Endometrium (tissue), 2 donors: Measurements from ENCODE around the gene ADARB1.

Source experiments
- FAIRE-seq: peaks from 2 replicates; lab custom pipeline; 2012; peaks lifted over from hg19 to GRCh38; lab: Jason Lieb, UNC
- donor health status: control.
- donor health status: control.

ADARB1 gene

DNA sequence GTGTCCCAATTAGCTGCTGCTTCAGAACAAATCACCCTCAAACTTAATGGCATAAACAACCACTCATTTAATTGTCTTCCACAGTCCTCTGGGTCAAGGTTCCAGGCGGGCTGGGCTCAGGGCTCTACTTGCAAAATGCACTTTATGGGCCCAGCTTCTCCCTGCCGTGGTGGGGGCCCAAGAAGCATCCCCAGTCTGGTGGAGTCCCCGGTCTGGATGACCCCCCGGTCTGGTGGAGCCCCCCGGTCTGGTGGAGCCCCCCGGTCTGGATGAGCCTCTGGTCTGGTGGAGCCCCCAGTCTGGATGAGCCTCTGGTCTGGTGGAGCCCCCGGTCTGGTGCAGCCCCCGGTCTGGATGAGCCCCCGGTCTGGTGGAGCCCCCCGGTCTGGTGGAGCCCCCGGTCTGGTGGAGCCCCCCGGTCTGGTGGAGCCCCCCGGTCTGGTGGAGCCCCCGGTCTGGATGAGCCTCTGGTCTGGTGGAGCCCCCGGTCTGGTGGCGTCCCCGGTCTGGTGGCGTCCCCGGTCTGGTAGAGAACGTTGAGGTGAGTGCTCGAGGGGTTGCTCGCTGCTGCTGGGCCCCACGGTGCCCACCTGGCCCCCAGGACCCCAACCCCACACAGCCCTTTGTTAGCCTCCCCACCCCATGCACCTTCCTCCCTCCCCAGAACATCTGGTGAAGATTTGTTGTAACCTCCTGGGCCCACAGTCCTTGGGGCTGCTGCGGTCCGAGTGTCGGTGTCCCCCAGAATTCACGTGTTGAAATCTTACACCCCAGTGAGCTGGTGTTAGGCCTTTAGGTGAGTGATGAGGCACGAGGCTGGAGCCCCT is 179.5 kb downstream of the ADARB1 start:
- no peak for FAIRE-seq

DNA sequence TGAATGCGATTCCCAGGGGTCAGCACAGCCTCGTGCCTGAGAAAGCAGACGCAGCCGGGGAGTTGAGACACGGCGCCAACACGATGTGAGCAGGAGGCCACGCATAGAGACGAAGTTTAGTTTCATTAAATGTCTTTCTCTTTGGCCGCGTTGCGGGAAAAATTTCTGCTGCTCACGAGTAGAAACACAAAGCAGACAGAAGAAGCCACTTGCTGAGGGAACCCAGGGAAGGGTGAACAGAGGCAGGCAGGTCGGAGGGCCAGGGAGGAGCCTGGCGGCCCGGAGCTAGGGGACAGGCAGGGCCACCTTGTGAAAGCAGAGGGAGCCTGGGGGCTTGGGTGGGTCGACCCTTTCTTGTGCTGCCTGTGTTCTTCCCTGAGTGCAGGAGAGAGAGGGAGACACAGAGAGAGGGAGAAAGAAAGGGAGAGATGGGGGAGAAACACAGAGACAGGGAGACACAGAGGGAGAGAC is 180.1 kb downstream of the ADARB1 start:
- no peak for FAIRE-seq

DNA sequence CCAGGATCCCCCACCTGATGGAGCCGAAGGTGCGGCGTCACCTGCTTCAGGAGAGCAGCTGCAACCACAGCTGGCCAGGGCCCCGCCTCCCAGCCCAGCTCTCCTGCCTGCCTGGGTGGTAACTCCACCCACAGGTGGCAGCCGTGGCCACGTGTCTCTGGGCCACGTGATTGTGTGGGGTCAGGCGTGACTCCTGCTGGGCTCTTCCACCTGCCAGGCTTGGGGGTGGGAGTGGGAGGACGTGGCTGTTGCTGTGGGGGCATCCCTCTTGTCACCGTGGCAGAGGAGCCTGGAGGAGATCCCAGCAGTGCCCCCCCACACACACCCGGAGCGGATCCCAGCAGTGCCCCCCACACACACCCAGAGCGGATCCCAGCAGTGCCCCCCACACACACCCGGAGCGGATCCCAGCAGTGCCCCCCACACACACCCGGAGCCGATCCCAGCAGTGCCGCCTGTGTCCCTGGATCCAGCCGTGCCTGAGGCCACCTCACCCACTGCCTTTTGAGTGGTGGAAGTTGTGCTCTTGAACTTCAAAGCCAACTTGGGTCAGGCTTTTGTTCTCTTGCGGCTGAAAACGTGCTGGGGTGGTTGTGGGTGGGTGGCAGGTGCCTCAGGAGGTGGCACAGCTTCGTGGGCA is 181.1 kb downstream of the ADARB1 start:
- no peak for FAIRE-seq

DNA sequence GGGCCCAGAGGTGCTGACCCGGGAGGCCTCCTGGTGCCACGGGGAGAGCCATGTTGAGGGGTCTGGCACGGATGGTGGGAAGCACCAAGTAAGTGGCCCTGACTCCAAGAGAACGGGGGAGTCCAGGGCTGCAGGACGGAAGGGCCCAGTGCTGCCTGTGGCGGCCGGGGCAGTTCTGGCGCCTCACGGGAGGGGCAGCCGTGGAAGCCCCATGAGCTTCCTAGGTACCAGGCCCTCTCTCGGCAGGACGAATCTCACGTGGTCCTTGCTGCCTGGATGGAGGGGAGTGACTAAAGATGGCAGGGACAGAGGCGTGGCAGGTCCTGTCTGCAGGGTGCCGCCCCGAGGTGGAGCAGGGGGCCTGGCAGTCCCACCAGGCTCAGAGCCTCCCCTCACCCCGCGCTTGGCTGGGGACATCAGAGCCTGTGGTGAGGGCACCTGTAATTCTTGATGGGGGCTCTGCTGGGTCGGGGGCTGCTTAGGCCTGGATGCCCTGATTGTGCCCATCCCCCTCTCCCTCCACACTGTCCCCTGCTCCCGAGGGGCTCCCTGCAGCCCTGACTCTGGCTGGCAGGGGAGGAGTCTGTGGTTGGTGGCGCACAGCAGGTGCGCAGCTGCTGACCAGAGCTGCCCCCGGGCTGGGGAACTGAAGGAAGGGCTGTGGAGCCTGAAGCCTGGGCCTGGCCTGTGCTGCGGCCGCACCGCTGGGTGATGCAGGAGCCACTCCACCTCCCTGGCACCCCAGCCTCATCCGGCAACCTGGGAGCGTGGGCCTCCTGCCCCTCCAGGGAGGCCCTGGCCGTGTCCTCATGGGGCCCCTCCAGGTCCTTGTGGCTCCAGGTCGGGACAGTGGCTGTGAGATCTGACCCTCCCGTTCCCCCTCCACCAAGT is 181.9 kb downstream of the ADARB1 start:
- no peak for FAIRE-seq

DNA sequence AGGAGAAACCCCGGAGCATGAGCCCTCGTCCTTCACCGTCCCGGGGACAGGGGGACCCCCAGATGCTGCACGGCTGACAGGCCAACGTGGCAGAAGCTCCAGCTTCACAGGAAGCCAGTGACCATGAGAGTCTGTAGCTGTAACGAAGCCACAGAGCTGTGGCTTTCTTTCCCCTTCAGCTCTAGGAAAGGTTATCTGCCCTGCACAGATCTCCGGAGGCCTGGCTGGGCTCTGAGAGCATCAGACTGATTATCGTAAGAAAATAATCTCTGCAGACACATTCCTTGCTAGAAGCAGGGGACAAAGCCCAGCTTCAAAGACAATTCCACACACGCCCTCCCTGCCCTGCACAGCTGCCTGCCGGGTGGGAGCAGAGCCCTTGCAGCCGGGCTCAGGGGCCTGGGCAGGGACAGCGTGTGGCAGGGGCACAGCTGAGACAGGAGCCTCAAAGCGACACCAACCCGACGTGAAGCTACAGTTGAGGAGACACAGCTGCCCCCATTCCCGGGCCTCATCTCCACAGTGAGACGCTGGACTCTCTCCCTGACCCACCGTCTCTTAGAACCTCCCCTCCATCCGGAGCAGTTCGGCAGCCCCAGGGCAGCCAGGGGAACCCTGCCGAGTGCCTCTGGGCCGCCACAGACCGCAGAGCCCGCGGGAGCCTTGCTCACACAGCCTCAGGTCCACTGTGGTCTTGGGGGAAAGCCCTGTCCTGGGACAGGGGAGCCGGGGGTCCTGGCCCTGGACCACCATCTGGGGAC is 182.7 kb downstream of the ADARB1 start:
- FAIRE-seq = no peak

DNA sequence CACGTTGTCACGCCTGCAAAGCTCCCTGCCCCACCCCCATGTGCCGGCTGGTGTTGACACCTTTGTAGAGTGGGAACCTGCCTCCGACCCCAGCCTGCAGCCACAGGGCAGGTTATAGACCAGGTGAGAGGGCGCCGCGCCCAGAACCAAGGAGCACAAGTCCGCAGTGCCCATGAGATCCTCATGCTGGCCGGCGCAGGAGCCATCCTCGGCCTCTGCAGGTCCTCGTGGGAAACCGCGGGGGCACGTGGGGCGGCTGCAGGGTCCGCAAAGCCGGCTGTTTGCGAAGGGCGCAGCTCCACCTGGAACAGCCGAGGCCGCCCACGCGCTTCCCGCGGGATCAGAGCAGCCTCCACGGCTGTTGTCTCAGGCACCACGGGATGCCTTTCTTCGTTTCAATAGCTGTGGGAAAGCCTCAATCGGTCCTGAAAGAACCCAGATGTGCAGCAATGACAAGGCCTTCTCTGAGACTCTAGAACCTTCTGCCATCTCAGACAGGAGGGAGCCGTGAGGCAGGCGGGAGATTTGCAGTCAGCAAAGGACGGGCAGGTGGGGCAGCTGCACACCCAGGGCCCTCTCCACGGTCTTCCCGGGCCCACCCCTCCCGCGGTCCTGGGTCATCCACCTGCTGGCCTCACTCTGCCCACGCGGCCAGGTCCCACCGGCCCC is 183.4 kb downstream of the ADARB1 start:
- FAIRE-seq = no peak

DNA sequence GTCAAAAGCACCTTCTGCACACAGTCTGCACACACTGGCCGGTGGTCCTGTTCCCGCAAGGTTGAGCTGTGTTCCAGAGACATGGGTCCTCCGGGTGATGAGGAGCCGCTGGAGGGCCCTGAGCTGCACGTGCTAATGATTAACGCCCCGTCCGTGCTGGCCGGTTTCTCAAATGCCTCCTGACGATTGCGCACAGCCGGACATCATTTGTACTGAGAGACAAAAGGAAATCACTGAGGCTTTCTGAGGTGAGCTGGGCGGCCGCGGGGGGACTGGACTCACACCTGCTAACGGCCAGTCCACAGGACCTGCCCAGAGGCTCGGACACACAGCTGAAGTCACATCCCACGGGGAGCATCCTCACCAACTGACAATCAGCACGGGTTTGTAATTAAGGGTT is 184.1 kb downstream of the ADARB1 start:
- no peak for FAIRE-seq

DNA sequence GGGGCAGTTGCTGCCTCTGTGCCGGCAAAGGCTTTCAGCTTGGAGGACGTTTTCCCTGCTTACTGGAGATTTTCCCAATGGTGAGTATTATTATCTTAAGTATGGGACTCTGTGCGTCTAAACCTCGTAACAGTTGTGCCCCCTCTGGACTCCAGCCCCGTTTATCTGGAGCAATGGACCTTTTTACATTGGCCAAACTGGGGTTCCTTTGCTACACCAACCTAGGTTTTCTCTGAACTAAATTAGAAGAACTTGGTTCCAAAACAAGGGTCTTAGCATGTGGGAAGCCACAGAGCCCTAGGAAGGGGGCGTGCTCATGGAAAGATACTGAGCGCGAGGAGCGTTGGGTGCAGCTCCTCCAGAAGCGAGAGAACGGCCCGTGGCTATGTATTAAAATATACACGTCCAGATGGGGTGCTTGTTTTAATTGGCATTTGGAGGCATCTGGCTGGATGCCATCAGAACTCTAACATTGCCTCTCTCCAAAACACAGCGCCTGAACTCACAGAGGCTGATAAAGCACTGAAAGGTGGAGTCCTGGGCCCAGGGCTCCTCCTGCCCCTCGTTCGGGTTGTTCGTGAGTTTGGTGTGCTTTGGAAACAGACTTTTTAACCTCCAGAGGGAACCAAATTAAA is 184.9 kb downstream of the ADARB1 start:
- no peak for FAIRE-seq

DNA sequence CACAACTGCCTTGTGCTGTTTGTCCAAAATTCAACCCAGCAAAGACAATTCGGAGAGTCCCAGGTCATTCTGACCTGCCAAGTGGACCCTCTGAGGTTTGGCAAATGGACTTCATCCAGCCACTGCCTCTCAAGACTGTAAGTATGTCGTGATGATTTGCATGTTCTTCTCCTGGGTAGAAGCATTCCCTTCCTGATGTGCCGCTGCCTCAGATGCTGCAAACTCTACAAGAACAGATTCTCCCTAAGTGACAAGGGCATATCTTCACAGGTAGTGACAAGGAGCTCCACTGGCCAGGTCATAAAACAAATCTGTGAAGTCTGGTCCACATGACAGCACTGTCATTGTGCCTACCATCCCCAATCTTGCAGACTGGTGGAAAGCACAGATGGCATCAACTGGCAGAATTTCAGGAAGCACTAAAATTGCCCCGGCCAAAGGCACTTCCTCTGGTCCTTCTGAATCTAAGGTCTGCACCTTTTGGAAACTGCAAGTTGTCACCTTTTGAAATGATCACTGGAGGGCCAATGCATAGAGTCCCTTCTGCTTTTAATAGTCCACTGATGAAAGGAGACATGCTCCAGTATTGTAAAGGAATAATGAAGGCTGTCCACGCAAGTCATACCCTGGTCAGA is 185.9 kb downstream of the ADARB1 start:
- no peak for FAIRE-seq

DNA sequence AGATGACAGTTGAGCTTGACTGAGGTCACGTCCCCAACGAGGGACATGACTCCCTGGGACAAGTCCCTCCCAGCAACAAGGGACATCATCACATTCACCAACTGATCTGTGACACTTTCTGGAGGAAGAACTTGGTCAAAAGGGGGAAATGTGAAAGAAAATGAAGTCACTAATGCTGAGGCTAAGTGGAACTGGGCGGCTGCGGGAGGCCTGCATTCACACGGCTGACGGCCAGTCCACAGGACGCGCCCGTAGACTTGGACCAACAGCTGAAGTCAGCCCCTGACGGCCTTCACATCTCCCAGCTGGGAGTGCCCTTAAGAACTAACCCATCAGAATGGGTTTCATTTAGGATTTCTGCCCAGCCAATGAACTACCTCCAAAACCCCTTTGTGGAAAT is 186.7 kb downstream of the ADARB1 start:
- FAIRE-seq = no peak

DNA sequence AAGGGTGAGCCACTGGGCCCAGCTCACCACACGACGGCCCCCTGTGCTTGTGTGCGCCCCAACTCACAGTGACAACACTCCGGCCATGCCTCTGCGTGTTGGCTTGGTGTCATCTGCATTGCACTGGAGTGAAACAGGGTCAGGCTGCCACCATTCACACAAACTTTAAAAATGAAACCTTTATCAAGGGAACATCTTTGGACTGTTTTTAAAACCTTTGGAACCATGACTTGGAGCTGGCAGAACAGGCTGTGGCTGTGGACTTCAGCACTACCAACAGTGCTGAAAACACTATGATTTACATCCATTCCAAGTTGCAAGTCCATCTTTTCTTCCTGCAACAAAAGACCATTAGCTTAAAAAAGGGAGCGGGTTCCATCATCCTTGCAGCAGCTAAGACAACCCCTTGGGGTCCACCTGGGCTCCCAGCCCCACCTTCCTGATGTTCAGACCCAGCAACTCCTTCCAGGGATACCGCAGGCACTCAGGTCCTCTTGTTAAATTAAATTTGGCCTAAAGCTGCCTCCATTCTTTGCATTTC is 187.7 kb downstream of the ADARB1 start:
- no peak for FAIRE-seq

DNA sequence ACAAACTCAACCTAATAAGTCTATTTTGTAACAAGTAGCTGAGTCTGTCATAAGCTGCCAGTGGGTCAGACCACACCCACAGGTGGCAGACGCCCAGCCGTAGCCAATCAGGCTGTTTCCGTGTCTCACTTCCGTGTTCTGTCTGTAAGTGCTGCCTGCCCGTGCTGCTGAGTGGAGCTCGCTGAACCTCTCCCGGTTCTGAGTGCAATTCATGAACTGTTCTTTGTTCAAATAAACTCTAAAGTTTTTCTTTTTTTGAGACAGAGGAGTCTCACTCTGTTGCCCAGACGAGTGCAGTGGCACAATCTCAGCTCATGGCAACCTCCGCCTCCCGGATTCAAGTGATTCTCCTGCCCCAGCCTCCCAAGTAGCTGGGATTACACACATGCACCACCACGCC is 188.2 kb downstream of the ADARB1 start:
- no peak for FAIRE-seq

DNA sequence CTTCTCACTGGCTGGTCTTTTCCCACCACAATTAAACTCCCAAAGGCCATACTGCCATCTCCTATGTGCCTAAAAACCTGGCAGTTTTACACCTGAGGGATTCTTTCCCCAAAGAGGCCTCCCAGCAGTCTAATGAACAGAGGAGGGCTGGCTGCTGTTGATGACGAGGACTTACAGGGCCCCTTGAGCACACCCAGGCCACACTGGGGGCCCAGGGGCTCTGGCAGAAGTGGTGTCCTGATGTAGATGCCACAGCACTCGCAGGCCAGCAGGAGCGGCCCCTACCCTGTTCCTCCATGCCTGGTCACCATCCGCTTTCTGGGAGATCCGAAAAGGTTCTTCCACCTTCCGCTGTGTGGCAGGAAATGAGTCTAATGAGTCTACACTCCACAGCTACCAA is 189.2 kb downstream of the ADARB1 start:
- no peak for FAIRE-seq

DNA sequence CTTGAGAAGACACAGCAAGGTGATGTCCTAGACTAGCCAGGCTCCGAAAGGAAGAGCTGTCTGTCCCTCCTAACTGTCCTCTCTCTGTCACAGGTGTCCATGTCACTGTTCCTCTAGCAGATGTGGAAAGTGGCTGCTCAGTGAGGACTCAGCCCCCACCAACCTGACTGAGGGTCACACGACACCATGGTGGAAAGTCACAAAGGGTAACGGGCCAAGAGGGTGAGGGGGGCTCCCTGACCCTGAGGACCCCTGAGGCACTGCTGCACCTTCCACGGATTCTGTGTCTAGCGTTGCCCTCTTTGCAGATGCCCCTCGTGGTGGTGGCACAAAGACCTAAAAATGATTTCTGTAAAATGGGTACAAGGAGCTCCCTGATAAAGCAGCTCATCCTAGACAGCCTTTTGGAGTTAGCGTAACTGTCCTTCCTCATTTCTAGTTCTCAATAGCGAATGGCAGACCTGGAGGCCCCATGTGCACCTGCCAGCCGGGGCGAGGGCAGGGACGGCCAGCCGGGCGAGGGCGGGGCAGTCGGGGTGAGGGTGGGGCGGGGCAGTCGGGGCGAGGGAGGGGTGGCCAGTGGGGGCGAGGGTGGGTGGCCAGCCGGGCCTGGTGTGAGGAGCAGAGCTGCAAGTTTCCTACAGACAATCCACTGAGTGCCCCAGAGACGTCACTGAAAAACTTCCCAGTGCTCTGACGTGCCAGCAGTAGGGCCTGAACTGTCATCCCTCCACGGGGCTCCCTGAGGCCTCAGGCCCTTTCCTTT is 189.9 kb downstream of the ADARB1 start:
- no peak for FAIRE-seq

DNA sequence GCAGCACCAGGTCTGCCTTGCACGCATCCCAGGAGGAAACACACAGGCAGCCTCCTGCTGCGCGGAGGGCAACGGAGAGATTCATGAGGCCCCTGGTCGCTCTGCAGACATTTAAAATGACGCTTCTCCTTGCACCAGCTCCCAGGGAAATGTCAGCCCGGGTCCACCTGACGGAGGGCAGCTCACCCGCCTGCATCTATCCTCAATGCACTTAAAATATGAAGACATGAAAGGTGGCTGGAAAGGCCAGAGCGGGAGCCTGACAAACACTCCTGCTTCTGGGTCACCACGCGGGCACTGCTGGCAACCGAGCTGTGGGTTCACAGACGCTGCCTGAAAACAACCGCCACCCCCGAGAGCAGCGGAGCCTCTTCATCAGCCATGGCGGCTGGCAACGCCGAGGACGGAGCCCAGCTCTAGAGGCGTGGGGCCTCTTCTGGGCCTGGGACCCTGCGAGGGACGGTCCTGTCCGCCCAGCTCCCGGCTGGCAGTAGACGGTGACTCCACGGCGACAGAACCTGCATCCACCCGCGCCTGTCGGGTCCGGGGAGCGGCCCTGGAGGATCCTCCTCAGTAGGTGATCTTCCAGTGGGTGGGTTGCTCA is 190.6 kb downstream of the ADARB1 start:
- FAIRE-seq = no peak

DNA sequence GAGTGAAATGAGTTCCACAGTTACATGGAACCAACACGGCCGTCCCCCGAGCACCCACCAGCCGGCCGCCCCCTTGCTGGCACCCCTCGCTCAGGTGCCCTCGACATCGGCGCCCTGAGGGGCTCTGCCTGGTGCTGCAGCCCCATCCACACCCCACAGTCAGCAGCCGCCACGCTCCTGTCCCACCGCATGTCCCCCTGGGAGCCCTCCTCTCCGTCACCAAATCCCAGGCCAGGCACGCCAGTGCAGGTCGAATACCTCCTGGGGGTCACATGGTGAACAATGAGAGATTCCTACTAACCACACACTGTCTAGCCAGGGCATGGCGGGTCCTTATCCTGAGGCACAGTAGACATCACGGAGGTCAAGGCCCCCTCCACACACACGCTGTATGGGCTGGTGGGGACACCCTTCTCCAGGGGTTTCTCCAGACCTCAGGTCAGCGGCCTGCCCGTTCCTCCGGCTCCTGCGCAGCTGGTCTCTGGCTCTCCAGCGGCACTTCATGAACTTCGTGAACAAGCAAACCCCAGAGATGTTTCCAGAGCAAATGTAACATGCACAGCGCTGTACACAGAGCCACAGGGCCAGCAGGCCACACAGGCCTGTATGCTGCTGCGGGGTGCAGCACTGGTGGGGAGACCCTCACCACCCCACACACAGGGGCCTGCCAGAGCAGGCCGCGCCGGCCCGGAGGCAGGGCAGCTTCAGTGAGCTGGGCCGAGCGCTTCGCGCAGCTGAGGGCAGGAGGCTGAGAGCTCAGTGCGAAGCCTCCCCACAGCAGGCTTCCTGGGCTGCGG is 191.5 kb downstream of the ADARB1 start:
- no peak for FAIRE-seq

DNA sequence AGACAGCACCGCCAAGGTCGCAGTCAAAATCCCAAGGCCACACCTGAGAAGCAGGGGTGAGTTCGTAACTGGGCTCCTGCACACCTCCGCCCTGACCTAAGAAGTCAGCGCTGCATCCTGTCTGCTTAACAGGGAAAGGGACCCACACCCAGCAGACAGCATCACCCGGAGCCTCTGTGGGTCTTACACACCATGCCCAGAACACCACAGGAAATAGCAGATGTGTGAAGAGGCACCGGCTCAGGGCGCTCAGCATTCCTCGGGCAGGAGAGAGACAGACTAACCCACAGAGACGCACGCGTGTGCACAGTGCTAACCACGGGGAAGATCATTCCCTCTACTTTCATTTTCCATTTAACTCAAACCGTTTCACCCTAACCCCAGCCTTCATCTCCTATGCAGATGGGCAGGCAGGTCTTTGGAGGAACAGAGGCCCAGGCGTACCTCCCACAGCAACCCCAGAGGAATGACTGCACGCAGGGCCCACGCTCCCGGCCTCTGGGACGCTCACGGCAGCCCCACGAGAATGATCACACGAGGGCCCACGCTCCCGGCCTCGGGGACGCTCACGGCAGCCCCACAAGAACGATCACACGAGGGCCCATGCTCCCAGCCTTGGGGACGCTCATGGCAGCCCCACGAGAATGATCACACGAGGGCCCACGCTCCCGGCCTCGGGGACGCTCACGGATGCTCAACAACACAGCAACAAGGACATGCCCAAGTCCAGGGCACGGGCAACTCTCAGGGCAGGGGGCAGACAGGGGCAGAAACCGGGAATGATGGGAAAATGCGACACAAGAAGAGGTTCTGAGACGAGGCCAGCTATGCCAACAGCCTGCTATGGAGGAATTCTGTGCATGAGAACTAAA is 192.4 kb downstream of the ADARB1 start:
- no peak for FAIRE-seq
